ENCODE measurements around the gene PPFIA3. TPM values are rescaled to one million over a fixed set of nuclear protein-coding genes. Genes with fewer than 3 reads are reported as not detected.

PPFIA3 gene
- total and polyA plus RNA-seq, 2 of the 4 experiments (the other 2 are of a cell fraction): 0.90 to 2.4 TPM

- intact Hi-C loops (cut with micrococcal nuclease) (no loop called here), in situ Hi-C loops (cut with MboI; ENCODE audit: low sequenced_read_pairs) (no loop called here), dilution Hi-C loops (cut with HindIII; ENCODE audit: low sequenced_read_pairs, unreplicated experiment) (no loop called here)
- H3K4me2 ChIP-seq (ENCODE audit: low read depth, low read length): no peak overlapping the region
- no peak overlapping the region for H4K5ac ChIP-seq (ENCODE audit: low read depth, low read length)
- no peak overlapping the region for H3K23ac ChIP-seq (ENCODE audit: low read depth, low read length)
- H3K79me1 ChIP-seq (ENCODE audit: low read depth in 1 of 2, low read length in 2 of 2): peaks cover 23 to 59% of the 10 kb centered on the region in 2 experiments
- no TSS peak for BruUV-seq (replicated peaks)
- H2AK5ac ChIP-seq (ENCODE audit: low read depth, low read length): no peak overlapping the region
- no peak overlapping the region for H4K8ac ChIP-seq (ENCODE audit: low read depth in 2 of 2, low read length in 2 of 2)
- no peak overlapping the region for H2BK20ac ChIP-seq (ENCODE audit: low read depth, low read length)
- ChIA-PET CTCF (no interaction called here), POLR2A (ENCODE audit: unreplicated experiment) (no interaction called here)
- H2BK5ac ChIP-seq (ENCODE audit: low read depth, low read length, poor library complexity, severe bottlenecking): no peak overlapping the region
- no peak overlapping the region for H3K18ac ChIP-seq (ENCODE audit: low read depth, low read length)
- H3K9me3 ChIP-seq (ENCODE audit: control insufficient read depth, insufficient read depth, low read length): no peaks in the 10 kb centered on the region
- no peak overlapping the region for H3K4ac ChIP-seq (ENCODE audit: low read depth, low read length)
- peaks cover 81% of the 10 kb centered on the region for H3K36me3 ChIP-seq (ENCODE audit: control insufficient read depth, insufficient read depth, low read length)
- H3K27ac ChIP-seq (ENCODE audit: insufficient read depth, low read length): no peak overlapping the region
- H3K27me3 ChIP-seq (ENCODE audit: control insufficient read depth, insufficient read depth, low read length): no peaks in the 10 kb centered on the region
- H3K4me3 ChIP-seq (ENCODE audit: insufficient read depth, low read depth, low read length): no peak overlapping the region
- H2BK120ac ChIP-seq (ENCODE audit: low read depth, low read length): no peak overlapping the region
- H2AK9ac ChIP-seq (replicated peaks; ENCODE audit: low read depth, low read length, poor library complexity): no peak overlapping the region
- 70% methylated on average over 2 of the region's 30 CpGs; no CpG with 5 or more reads in 1 of the 2 experiments for WGBS, 2 experiments (ENCODE audit: extremely low coverage in 2 of 2, insufficient read length in 1 of 2)
- H4K20me1 ChIP-seq (ENCODE audit: insufficient read depth, low read length): peaks cover 48% of the 10 kb centered on the region
- no peak overlapping the region for H4K91ac ChIP-seq (ENCODE audit: insufficient read depth, low read depth, low read length)
- H2BK15ac ChIP-seq (ENCODE audit: low read depth, low read length): no peak overlapping the region
- H3K9ac ChIP-seq (ENCODE audit: low read depth, low read length): no peak overlapping the region
- no peak overlapping the region for H2AFZ ChIP-seq (replicated peaks; ENCODE audit: low read length, poor library complexity)
- TF ChIP-seq MXI1 (IDR thresholded peaks at IDR 0.05; ENCODE audit: borderline replicate concordance, low read depth, low read length) (no peak), POLR2A (IDR thresholded peaks at IDR 0.05; ENCODE audit: low read depth, low read length) (no peak), MAZ (IDR thresholded peaks at IDR 0.05; ENCODE audit: borderline replicate concordance, low read depth, low read length) (no peak), BHLHE40 (IDR thresholded peaks at IDR 0.05; ENCODE audit: low read depth, low read length) (no peak), RCOR1 (IDR thresholded peaks at IDR 0.05; ENCODE audit: insufficient replicate concordance, low read length) (no peak), CEBPB (IDR thresholded peaks at IDR 0.05; ENCODE audit: low read depth, low read length) (no peak), FOS (IDR thresholded peaks at IDR 0.05; ENCODE audit: low read depth, low read length) (no peak), NFE2L2 (IDR thresholded peaks at IDR 0.05; ENCODE audit: low read depth, low read length) (no peak), USF2 (IDR thresholded peaks at IDR 0.05; ENCODE audit: low read depth, low read length) (no peak), RAD21 (IDR thresholded peaks at IDR 0.05; ENCODE audit: low read length) (no peak), CHD1 (IDR thresholded peaks at IDR 0.05; ENCODE audit: low read depth, low read length) (no peak), SMC3 (IDR thresholded peaks at IDR 0.05; ENCODE audit: low read depth, low read length) (no peak)
- TF ChIP-seq, protein P1, sequence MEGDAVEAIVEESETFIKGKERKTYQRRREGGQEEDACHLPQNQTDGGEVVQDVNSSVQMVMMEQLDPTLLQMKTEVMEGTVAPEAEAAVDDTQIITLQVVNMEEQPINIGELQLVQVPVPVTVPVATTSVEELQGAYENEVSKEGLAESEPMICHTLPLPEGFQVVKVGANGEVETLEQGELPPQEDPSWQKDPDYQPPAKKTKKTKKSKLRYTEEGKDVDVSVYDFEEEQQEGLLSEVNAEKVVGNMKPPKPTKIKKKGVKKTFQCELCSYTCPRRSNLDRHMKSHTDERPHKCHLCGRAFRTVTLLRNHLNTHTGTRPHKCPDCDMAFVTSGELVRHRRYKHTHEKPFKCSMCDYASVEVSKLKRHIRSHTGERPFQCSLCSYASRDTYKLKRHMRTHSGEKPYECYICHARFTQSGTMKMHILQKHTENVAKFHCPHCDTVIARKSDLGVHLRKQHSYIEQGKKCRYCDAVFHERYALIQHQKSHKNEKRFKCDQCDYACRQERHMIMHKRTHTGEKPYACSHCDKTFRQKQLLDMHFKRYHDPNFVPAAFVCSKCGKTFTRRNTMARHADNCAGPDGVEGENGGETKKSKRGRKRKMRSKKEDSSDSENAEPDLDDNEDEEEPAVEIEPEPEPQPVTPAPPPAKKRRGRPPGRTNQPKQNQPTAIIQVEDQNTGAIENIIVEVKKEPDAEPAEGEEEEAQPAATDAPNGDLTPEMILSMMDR (conservative IDR thresholded peaks at IDR 0.05; ENCODE audit: low read depth, low read length): no peak
- H3K14ac ChIP-seq (replicated peaks; ENCODE audit: low read depth, low read length): no peak overlapping the region
- H3K9me1 ChIP-seq (ENCODE audit: insufficient read depth, low read length): no peaks in the 10 kb centered on the region
- ATAC-seq (ENCODE audit: low read depth) (no peak), DNase-seq (no peak)
- H3K4me1 ChIP-seq (ENCODE audit: control insufficient read depth, insufficient read depth, low read length): no peaks in the 10 kb centered on the region
- H3K56ac ChIP-seq (ENCODE audit: extremely low read depth, insufficient read depth, low read length): no peak overlapping the region
These were observed 15.0 kb upstream of the PPFIA3 start for GRCh38 chr19:49104229-49104864.
